Stimulated activated naive CD8-positive, alpha-beta T cell treated with anti-CD3 and anti-CD28 coated beads, Interleukin-15, Interleukin-2, amounts not matched to agents 100 U/mL and 50 U/mL, for 24 hours (primary cell): Measurements from ENCODE around the gene LIMCH1.

Experiments used
- ATAC-seq: fragments of 150-1000 bp; cut with Tn5 transposase; one replicate; pipeline ENCODE4 v1.10.0; 2021
- DNase-seq: peaks from one replicate; pipeline ENCODE4 v3.0.0; 2021

Gene LIMCH1

GRCh38 chr4:41602886-41603498 lies 65.0 kb downstream of the LIMCH1 start:
- no peak for DNase-seq
- ATAC-seq, result no peak

GRCh38 chr4:41609851-41610250 lies 71.9 kb downstream of the LIMCH1 start:
- ATAC-seq (no peak), DNase-seq (no peak)

- DNase-seq, result no peak
- ATAC-seq, result no peak
These were observed 72.5 kb downstream of the LIMCH1 start for GRCh38 chr4:41610474-41610873.

- DNase-seq (no peak), ATAC-seq (no peak)
These were observed 73.3 kb downstream of the LIMCH1 start for GRCh38 chr4:41611124-41611838.

GRCh38 chr4:41611881-41612871 lies 74.2 kb downstream of the LIMCH1 start:
- no peak for DNase-seq
- no peak for ATAC-seq

GRCh38 chr4:41613386-41613785 lies 75.4 kb downstream of the LIMCH1 start:
- ATAC-seq, result no peak

GRCh38 chr4:41613821-41614220 lies 75.9 kb downstream of the LIMCH1 start:
- DNase-seq (no peak), ATAC-seq (no peak)

More at GRCh38 chr4:41613386-41613785, 75.4 kb downstream of the LIMCH1 start:
- DNase-seq, result no peak

- no peak for DNase-seq
These were observed 76.6 kb downstream of the LIMCH1 start for GRCh38 chr4:41614519-41614918.

GRCh38 chr4:41619161-41619560 lies 81.2 kb downstream of the LIMCH1 start:
- DNase-seq (no peak), ATAC-seq (no peak)

More at GRCh38 chr4:41614519-41614918, 76.6 kb downstream of the LIMCH1 start:
- ATAC-seq, result no peak

GRCh38 chr4:41620594-41621256 lies 82.8 kb downstream of the LIMCH1 start:
- no peak for ATAC-seq
- DNase-seq, result no peak

- no peak for DNase-seq
These were observed 84.8 kb downstream of the LIMCH1 start for GRCh38 chr4:41622787-41623186.

GRCh38 chr4:41624765-41625164 lies 86.8 kb downstream of the LIMCH1 start:
- DNase-seq, result no peak
- no peak for ATAC-seq

More at GRCh38 chr4:41622787-41623186, 84.8 kb downstream of the LIMCH1 start:
- ATAC-seq, result no peak

- ATAC-seq, result no peak
- no peak for DNase-seq
These were observed 87.6 kb downstream of the LIMCH1 start for GRCh38 chr4:41625531-41625930.

GRCh38 chr4:41628936-41629335 lies 91.0 kb downstream of the LIMCH1 start:
- DNase-seq (no peak), ATAC-seq (no peak)

GRCh38 chr4:41631523-41631922 lies 93.6 kb downstream of the LIMCH1 start:
- DNase-seq (no peak), ATAC-seq (no peak)

GRCh38 chr4:41632481-41633073 lies 94.6 kb downstream of the LIMCH1 start:
- ATAC-seq, result no peak
- no peak for DNase-seq

GRCh38 chr4:41633321-41633720 lies 95.4 kb downstream of the LIMCH1 start:
- ATAC-seq (no peak), DNase-seq (no peak)

GRCh38 chr4:41635441-41635840 lies 97.5 kb downstream of the LIMCH1 start:
- ATAC-seq (no peak), DNase-seq (no peak)

- DNase-seq (no peak), ATAC-seq (no peak)
These were observed 100.2 kb downstream of the LIMCH1 start for GRCh38 chr4:41638203-41638602.

- ATAC-seq (no peak), DNase-seq (no peak)
These were observed 100.9 kb downstream of the LIMCH1 start for GRCh38 chr4:41638866-41639265.

- ATAC-seq, result no peak
These were observed 101.3 kb downstream of the LIMCH1 start for GRCh38 chr4:41639291-41639690.

GRCh38 chr4:41640906-41641305 lies 102.9 kb downstream of the LIMCH1 start:
- ATAC-seq, result no peak
- DNase-seq, result no peak

More at GRCh38 chr4:41639291-41639690, 101.3 kb downstream of the LIMCH1 start:
- DNase-seq, result no peak
